ENCODE measurements around the gene UNC80.

DNA sequence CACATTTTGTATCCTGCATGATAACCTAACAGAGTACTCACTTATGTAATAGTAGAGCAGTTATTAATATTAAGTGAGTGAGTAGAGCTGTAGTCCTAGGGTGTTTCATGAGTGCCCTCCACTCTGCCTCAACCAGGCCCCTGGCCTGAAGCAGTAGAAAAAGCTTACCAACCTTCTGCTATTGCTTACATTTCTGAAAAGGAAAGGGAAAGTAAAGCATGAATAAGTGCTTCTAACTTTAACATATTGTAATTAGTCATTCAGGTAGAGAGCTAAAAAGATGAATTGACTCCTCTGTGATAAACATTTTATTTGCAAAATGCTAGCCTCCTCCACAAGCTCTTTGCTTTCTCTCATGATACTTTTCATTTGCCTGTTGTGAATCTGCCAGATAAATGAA, 136.1 kb downstream of the UNC80 start:
- TF ChIP-seq POLR2A (IDR thresholded peaks at IDR 0.05) (no peak), EP300 (IDR thresholded peaks at IDR 0.05) (no peak)
- TF ChIP-seq, protein P1, sequence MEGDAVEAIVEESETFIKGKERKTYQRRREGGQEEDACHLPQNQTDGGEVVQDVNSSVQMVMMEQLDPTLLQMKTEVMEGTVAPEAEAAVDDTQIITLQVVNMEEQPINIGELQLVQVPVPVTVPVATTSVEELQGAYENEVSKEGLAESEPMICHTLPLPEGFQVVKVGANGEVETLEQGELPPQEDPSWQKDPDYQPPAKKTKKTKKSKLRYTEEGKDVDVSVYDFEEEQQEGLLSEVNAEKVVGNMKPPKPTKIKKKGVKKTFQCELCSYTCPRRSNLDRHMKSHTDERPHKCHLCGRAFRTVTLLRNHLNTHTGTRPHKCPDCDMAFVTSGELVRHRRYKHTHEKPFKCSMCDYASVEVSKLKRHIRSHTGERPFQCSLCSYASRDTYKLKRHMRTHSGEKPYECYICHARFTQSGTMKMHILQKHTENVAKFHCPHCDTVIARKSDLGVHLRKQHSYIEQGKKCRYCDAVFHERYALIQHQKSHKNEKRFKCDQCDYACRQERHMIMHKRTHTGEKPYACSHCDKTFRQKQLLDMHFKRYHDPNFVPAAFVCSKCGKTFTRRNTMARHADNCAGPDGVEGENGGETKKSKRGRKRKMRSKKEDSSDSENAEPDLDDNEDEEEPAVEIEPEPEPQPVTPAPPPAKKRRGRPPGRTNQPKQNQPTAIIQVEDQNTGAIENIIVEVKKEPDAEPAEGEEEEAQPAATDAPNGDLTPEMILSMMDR (IDR thresholded peaks at IDR 0.05), result no peak

Measured in ovary (tissue), 3 donors.